ENCODE results near the gene CDKN2B.

CDKN2B gene

GRCh38 chr9:22033012-22033630 lies 24.0 kb upstream of the CDKN2B start:
- no peak for DNase-seq

GRCh38 chr9:22031655-22032411 lies 22.7 kb upstream of the CDKN2B start:
- no peak for DNase-seq

GRCh38 chr9:22030101-22030598 lies 21.0 kb upstream of the CDKN2B start:
- DNase-seq: no peak

GRCh38 chr9:22029231-22029630 lies 20.1 kb upstream of the CDKN2B start:
- no peak for DNase-seq

- DNase-seq: no peak
Measured at GRCh38 chr9:22028394-22028793, 19.3 kb upstream of the CDKN2B start.

- DNase-seq: no peak
Measured at GRCh38 chr9:22026696-22027095, 17.6 kb upstream of the CDKN2B start.

- no peak for DNase-seq
Measured at GRCh38 chr9:22022396-22022795, 13.3 kb upstream of the CDKN2B start.

- no peak for DNase-seq
Measured at GRCh38 chr9:22010866-22011625, 1.9 kb upstream of the CDKN2B start.

- DNase-seq: no peak
Measured at GRCh38 chr9:22009506-22009867, 382 bp upstream of the CDKN2B start.

GRCh38 chr9:22008384-22008716 lies 755 bp downstream of the CDKN2B start:
- DNase-seq: no peak

GRCh38 chr9:22005702-22006606 lies 3.2 kb downstream of the CDKN2B start:
- DNase-seq: no peak

- DNase-seq: no peak
Measured at GRCh38 chr9:22005021-22005701, 3.9 kb downstream of the CDKN2B start.

GRCh38 chr9:22002038-22002437 lies 7.1 kb downstream of the CDKN2B start:
- peak in 1 of 2 experiments; percentile 29 for DNase-seq

- no peak for DNase-seq
Measured at GRCh38 chr9:21998026-21998425, 11.1 kb downstream of the CDKN2B start.

GRCh38 chr9:21997480-21997879 lies 11.6 kb downstream of the CDKN2B start:
- no peak for DNase-seq

GRCh38 chr9:21996858-21997257 lies 12.2 kb downstream of the CDKN2B start:
- peak in 1 of 2 experiments; percentile 59 for DNase-seq

- peak; percentile 60 to 75 for DNase-seq
Measured at GRCh38 chr9:21996438-21996837, 12.7 kb downstream of the CDKN2B start.

- peak; percentile 39 to 87 for DNase-seq
Measured at GRCh38 chr9:21995666-21996398, 13.3 kb downstream of the CDKN2B start.

GRCh38 chr9:21995006-21995665 lies 14.0 kb downstream of the CDKN2B start:
- peak; percentile 78 to 93 for DNase-seq

GRCh38 chr9:21994556-21995005 lies 14.5 kb downstream of the CDKN2B start, which contains the start of gene CDKN2B-AS1:
Gene CDKN2B-AS1, plus strand, starts transcription at chr9:21994791.
- DNase-seq: peak; percentile 89 to 99
